Stimulated activated naive CD8-positive, alpha-beta T cell treated with anti-CD3 and anti-CD28 coated beads, Interleukin-15, Interleukin-2, amounts not matched to agents 100 U/mL and 50 U/mL, for 24 hours (primary cell): ENCODE results near the gene FUT3.
"Not testable (repeated sequence)": the region's sequence is repeated elsewhere in the genome, so short reads cannot be mapped to it uniquely, and the experiment has no call there.

Source experiments
- ATAC-seq: fragments of 150-1000 bp; cut with Tn5 transposase; one replicate; pipeline ENCODE4 v1.10.0; 2021
- DNase-seq: peaks from one replicate; pipeline ENCODE4 v3.0.0; 2021

Gene FUT3

DNA sequence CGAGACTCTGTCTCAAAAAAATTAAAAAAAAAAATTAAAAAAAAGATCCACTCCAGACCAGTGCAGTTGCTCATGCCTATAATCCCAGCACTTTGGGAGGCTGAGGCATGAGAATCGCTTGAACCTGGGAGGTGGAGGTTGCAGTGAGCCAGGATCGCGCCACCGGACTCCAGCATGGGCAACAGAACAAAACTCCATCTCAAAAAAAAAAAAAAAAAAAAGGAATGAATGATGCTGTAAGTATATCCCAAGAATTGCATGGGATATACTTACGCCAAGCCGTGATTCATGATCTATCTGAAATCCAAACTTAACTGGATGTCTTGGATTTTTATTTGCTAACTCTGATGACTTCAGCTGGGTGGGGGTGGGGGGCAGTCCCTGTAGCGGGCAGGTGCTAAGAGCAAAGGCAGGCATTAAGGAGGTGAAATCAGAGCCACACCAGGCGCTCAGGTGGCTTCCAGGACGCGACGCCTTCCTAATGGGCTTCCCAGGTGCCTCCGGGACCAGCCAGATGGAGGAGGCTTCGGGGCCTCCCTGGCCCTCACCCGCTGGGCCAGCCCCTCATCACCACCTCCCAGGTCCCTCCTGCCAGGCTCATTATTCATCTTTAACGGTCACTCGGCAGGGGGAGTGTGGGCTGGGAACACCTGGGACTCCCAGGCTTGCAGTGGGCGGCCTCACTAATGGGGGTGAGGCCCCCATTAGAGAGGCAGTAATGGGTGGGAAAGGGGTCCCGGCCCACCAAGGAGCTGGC lies 30.5 kb upstream of the FUT3 start:
- no peak for DNase-seq
- no peak for ATAC-seq

DNA sequence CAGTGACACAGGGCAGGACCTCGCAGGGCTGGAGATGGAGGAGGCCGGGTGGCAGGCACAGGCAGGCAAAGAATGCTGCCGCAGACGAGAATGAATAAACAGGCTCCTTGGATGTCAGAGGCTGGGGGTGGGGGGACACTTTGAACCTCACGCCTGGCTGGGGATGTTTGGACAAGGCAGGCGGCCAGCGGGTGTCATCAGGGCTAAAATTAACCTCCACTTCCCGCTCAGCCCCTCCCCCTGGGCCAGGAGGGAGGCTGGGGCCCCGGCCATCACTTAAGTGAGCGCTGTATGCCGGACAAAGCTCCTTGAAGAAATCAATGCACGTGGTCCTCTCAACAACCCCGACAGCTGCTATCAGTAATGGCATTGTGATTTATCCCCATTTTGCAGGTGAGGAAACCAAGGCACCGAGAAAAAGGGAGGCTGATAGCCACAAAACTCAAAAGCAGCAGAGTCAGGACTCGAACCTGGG lies 29.4 kb upstream of the FUT3 start:
- ATAC-seq: no peak
- no peak for DNase-seq

DNA sequence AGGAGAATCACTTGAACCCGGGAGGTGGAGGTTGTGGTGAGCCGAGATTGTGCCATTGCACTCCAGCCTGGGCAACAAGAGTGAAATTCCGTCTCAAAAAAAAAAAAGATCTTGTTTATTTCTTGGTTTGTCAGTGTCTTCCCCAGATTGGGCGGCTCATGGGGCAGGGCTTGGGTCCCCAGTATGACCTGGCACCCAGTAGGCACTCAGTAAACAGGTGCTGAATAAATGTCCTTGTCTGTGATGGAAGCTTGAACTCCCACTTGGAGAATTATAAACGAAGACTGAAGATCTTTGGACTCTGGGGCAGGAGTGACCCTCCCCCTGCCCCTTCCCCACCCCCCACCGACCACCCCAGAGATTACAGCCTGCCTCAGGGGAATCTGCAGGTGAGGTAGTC lies 28.9 kb upstream of the FUT3 start:
- ATAC-seq: no peak
- no peak for DNase-seq

DNA sequence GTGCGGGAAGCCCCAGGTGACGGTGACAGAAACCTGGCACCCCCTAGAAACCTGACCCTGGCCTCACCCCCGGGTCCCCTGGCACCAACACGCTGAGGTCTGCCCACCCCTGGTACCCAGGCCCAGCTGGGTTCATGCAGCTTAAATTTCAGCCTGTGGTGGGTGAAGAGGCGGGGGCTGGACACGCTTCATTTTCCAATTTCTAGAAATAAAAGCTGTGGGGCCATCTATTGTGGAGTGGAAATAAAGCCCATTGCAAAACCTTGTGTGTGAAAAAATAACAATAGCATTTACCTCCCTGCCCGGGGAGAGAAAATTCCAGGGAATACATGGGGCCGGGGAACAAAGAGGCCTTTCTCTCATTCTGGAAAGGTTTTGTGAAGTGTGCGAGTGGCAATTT lies 26.6 kb upstream of the FUT3 start:
- no peak for ATAC-seq

DNA sequence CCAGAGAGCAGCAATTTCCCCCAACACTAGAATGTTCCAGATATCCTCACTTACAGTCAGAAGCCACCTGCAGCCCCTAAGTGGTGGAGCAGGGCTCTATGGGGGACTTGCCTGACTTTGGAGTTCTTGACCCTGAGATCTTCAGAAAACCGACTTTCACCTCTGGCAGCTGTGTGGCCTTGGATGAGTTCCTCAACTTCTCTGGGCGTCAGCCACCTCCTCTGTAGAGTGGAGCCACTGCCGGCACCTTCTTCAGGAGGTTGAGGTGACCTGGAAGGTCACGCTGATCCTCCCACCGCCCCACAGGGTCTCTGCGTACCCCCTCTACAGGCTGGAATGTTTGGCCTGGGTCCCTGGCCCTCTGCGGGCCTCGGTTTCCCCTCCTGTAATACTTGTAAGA lies 26.2 kb upstream of the FUT3 start:
- DNase-seq (no peak), ATAC-seq (no peak)

More for the DNA sequence above, 26.6 kb upstream of the FUT3 start:
- no peak for DNase-seq

DNA sequence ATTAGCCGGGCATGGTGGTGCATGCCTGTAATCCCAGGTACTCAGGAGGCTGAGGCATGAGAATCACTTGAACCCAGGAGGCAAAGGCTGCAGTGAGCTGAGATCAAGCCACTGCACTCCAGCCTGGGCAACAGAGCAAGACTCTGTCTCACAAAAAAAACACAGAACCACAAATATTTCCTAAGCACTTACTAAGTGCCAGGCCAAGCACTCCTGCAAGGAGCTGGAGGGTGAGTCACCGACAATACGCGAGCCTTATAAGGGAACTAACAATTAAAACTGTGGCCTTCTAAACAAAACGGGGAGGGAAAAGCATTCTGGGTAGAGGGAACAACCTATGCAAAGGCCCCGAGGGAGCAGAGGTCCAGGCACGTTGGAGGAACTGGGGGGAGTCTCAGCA lies 23.2 kb upstream of the FUT3 start:
- not testable (repeated sequence) for DNase-seq, ATAC-seq

DNA sequence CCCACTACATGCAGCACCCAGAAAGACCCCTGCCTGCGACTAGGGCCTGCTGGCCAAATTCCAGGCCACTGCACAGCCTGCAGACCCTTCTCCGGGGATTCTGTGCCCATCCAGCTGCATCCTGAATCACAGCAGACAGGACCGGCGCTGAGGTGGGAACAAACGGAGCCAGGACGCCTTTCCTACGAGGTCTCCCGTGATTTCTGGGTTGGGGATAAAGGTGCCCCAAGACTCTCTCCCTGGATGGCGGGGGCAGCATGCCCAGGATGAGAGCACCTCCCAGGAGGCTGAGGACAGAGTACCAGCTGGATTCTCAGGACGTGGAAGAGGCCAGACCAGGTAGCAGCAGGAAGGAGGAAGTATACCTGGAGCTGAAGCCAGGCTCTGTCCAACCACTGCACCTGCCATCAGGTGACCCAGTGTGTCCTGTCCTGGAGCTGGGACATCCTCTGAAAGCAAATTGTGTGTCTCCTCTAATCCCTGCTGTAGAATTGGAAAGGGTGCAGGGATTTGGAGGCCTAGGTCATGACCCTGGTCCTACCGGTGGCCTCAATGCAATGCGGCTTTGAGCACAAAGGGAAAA lies 22.5 kb upstream of the FUT3 start:
- no peak for DNase-seq
- ATAC-seq: no peak

DNA sequence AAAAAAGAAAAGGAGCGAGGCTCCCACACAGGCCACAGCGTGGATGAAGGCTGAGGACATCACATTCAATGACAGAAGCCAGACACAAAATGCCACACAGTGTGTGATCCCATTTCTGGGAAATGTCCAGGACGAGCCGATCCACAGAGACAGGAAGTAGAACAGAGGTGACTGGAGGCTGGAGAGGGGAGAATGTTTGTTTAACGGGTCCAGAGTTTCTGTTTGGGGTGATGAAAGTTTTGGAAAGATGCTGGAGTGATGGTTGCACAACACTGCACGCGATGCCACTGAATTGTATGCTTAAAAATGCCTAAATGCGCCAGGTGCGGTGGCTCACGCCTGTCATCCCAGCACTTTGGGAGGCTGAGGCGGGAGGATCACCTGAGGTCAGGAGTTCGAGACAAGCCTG lies 19.7 kb upstream of the FUT3 start:
- ATAC-seq: no peak

DNA sequence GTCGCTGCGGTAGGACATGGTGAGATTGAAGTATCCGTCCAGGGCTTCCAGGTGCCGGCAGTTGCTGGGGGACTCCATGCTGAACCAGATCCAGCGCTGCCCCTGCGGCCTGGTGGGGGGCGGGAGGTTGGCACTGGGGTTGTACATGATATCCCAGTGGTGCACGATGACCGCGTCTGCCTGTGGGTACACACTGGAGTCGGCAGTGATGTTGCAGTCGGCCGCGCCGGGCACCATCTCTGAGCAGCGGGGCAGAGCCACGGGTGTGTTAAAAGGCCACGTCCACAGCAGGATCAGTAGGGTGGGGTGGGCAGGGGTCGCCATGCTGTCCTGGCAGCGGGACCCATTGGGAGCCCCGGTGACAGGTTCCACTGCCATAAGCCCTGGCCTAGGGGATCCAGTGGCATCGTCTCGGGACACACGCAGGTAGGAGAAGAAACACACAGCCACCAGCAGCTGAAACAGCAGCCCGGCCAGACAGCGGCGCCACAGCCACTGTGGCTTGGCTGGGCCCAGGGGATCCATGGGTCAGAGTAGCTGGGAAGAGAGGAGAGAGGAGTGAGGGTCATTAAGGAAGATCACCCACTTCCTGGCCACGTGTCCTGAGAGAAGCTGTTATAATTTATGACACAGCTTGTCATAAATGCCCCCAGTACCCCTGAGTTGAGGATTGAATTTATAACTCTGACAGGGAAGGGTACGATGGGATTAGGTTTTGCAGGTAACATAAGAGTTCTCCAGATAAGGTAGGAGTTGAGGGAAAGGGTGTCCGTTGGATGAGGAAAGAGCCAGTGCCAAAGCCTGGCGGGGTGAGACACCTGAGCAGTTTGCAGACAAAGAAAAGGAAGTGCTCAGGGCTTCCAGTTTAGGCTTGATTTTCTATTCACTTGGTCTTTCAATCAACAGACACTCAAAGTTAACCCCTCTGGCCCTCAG lies 16.2 kb upstream of the FUT3 start:
- DNase-seq: no peak
- ATAC-seq: no peak

More for the DNA sequence above, 19.7 kb upstream of the FUT3 start:
- DNase-seq: no peak

DNA sequence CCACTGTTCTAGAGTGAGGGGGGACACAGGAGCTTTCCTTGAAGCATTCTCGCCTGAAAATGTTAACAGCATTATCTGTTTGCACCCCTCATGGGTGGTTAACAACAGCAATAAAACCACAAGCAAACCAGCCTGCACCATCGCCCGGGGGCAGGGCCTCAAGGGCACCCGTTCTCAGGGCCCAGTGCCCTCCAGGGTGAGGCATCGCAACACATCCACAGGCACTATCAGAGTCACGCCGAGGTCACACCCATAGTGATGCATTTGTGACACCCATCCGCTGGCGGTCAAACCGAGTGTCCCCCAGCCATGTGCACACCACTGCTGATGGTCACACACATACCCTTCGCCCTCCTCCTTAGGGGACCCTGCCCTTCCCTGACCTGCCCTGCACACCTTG lies 14.5 kb upstream of the FUT3 start:
- DNase-seq: no peak
- ATAC-seq: no peak

DNA sequence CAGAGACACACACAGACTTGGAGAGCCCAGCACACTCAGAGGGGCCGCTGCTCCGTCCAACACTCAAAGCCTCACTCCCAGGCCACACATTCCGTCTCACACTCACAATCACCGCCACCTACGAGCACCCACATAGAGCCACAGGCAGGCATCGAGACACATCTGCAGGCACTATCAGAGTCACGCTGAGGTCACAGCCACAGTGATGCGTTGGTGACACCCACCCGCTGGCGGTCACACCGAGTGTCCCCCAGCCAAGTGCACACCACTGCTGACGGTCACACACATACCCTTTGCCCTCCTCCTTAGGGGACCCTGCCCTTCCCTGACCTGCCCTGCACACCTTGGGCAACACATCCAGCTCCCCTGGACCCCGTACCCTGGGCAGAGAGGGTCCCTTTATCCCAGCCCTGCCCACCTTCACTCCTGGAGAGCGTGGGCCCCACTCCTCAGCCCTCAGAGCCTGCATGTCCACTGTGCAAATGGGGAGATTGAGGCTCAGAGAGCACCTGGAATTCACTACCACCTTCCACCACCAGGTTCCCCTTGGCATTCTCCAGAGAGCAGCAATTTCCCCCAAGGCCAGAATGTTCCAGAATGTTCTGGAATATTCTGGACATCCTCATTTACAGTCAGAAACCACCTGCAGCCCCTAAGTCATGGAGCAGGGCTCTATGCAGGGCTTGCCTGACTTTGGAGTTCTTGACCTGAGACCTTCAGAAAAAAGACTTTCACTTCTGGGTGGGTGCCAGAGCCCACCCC lies 13.7 kb upstream of the FUT3 start:
- no peak for DNase-seq
- no peak for ATAC-seq

DNA sequence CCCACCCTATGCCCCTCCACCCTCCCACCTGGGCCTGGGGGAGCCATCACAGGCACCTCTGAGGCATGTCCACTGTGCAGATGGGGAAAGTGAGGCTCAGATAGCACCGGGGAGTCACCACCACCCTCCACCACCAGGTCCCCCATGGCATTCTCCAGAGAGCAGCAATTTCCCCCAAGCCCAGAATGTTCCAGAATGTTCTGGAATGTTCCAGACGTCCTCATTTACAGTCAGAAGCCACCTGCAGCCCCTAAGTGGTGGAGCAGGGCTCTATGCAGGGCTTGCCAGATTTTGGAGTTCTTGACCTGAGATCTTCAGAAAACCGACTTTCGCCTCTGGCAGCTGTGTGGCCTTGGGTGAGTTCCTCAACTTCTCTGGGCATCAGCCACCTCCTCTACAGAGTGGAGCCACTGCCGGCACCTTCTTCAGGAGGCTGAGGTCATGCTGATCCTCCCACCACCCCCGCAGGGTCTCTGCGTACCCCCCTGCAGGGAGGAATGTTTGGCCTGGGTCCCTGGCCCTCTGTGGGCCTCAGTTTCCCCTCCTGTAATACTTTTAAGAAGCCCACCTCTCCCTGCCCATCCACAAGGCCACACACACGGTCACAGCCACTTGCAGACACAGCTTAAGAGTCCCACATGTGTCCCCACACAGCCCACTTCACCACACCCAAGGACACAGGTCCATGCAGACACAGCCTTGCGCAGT lies 12.9 kb upstream of the FUT3 start:
- ATAC-seq (no peak), DNase-seq (no peak)

DNA sequence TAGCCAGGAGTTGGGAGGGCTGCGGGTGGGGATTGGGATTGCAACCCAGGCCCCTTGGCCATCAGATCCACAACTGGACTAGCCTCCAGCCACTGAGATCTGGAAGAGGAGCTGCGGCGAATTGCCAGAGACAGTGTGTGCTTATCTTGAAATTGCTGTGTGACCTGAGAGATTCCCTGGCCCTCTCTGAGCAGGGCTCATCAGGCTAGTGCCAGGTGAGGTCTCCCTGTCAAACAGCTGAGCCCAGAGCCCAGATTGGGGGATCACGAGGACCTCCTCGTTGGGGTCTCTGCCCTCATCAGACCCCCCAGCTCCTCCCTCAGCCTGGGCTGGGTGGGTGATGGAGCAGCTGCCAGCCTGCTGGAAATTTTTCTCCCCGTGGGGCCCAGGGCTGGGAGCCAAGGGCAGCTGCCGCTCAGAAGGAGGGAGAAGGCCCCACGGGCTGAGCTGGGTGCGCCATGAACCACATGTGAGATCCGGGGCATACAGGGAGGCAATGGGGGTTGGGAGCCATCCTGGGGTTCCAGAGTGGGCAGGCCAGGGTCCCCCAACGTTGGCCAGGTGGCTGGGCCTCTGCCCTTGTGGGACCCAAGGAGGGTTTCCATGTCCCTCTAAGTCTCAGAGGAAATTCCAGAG lies 11.9 kb upstream of the FUT3 start:
- no peak for DNase-seq
- ATAC-seq: no peak

DNA sequence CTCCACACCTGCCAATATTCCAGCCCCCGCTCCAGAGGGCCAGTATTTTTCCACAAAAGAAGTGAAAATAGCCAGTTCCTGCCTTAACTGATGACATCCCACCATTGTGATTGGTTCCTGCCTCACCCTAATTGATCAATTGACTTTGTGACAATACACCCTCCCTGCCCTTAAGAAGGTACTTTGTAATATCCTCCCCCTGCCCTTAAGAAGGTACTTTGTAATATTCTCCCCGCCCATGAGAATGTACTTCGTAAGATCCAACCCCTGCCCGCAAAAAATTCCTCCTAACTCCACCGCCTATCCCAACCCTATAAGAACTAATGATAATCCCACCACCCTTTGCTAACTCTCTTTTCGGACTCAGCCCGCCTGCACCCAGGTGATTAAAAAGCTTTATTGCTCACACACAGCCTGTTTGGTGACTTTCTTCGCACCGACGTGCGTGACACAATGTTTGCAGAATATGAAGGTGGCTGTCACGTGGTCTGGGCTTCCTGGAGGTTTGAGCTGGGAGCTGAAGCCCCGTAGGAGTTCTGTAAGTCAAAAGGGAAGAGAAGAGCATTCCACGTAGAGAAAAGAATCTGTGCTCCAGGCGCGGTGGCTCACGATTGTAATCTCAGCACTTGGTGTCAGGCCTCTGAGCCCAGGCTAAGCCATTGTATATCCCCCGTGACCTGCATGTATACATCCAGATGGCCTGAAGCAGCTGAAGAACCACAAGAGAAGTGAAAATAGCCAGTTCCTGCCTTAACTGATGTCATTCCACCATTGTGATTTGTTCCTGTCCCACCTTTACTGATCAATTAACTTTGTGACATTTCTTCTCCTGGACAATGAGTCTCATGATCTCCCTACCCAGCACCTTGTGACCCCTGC lies 6.2 kb upstream of the FUT3 start:
- ATAC-seq (no peak), DNase-seq (no peak)

DNA sequence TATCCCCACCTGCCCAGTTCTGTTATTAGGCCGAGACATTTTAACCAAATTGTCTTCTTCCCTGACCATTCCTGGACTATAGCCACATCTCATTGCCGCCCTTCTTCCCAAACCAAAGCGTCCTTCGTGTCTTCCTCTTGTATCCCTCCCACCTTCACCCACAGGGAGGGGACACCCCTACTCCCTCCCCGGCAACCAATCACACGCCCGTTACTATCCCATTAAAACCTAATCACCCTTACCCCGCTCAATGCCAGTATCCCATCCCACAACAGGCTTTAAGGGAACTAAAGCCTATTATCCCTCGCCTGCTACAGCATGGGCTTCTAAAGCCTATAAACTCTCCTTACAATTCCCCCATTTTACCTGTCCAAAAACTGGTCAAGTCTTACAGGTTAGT lies 3.9 kb upstream of the FUT3 start:
- not testable (repeated sequence) for ATAC-seq, DNase-seq

DNA sequence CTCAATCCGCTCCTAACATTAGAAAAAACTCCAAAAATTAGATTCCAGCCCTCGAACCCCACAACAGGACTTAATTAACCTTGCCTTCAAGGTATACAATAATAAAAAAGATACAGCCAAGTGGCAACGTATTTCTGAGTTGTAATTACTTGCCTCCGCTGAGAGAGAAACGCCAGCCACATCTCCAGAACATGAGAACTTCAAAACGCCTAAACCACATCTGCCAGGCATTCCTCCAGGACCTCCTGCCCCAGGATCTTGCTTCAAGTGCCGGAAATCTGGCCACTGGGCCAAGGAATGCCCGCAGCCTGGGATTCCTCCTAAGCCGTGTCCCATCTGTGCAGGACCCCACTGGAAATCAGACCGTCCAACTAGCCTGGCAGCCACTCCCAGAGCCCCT lies 2.9 kb upstream of the FUT3 start:
- not testable (repeated sequence) for ATAC-seq, DNase-seq

DNA sequence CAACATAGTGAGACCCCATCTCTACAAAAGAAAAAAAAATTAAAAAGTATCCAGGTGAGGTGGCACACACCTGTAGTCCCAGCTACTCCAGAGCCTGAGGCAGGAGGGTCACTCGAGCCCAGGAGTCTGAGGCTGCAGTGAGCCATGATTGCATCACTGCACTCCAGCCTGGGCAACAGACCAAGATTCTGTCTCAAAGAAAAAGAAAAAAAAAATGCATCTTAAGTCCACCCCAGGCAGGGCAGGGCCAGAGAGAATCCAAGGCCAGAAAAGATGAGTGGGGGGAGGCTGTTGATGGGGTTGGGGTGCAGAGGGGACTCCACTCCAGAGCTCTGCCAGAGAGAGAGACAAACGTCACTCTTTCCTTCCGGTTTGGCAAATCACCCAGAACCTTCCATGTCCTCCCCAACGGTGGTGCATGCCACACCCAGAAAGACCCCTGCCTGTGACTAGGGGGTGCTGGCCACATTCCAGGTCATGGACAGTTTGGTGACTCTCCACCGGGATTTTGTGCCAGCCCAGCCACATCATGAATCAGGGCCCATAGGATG lies 431 bp downstream of the FUT3 start:
- DNase-seq: no peak
- no peak for ATAC-seq

DNA sequence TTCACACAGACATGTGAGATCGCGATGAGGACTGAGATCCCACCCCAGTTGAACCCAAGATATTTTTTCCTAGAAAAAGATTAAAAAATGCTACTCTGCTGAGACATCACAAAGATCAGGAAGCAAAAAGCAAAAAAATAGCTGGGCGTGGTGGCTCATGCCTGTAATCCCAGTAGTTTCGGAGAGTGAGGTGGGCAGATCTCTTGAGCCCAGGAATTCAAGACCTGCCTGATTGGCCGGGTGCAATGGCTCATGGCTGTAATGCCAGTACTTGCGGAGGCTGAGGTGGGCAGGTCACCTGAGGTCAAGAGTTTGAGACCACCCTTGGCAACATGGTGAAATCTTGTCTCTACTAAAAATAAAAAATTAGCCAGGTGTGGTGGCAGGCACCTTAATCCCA lies 1.1 kb downstream of the FUT3 start:
- ATAC-seq: no peak

DNA sequence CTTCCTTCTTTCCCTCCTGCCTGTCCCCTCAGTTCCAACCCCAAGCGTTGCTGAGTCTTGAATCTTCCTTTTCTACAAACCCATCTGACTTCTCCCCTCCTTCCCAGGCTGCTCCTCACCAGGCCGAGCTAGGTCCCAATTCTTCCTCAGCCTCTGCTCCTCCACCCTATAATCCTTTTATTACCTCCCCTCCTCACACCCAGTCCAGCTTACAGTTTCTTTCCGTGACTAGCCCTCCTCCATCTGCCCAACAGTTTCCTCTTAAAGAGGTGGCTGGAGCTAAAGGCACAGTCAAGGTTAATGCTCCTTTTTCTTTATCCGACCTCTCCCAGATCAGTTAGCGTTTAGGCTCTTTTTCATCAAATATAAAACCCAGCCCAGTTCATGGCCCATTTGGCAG lies 2.6 kb downstream of the FUT3 start:
- not testable (repeated sequence) for DNase-seq, ATAC-seq

More for the DNA sequence above, 1.1 kb downstream of the FUT3 start:
- no peak for DNase-seq
